DMS153 treated with DMSO at 0.1 percent for 48 hours (cell line): ENCODE data around the gene ADAMTS13.
"Not testable (repeated sequence)": the region's sequence is repeated elsewhere in the genome, so short reads cannot be mapped to it uniquely, and the experiment has no call there.

Source experiments
- DNase-seq: peaks from one replicate; lab custom pipeline; 2025; ENCODE audit not compliant: unreplicated experiment; lab: John Stamatoyannopoulos, UW

The ADAMTS13 gene

DNA sequence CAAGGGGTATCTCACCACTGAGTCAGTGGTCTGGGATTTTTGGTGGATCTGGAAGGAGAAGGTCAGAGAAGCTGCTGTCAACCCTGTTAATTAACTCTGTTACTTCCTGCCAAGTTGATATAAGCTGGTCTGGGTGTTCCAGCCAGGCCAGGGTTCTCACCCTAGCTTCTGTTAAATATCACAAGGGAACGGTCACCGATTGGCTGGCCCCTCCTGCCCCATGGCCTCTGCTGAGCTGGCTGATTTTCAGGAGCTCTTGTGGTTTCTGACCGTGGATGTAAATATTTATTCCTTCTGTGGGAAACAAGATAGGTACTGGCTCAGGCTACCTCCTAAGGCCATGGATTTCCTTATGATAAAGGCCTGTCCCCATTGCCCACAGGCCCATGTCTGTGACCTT lies 1.0 kb downstream of the ADAMTS13 start:
- DNase-seq = no peak

DNA sequence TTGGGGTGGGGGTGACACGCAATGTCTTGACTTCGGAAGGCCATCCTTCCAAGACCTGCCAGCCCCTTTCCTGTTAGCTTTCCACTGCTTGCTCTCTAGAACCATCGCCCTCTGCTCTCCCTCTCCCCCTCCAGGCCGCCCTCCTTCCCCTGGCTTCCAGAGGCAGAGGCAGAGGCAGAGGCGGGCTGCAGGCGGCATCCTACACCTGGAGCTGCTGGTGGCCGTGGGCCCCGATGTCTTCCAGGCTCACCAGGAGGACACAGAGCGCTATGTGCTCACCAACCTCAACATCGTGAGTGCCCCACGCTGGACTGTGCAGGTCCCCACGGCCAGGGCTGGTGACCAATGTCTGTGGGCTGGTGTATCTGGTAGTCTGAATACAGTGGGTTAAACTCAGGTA lies 2.0 kb downstream of the ADAMTS13 start:
- DNase-seq = no peak

DNA sequence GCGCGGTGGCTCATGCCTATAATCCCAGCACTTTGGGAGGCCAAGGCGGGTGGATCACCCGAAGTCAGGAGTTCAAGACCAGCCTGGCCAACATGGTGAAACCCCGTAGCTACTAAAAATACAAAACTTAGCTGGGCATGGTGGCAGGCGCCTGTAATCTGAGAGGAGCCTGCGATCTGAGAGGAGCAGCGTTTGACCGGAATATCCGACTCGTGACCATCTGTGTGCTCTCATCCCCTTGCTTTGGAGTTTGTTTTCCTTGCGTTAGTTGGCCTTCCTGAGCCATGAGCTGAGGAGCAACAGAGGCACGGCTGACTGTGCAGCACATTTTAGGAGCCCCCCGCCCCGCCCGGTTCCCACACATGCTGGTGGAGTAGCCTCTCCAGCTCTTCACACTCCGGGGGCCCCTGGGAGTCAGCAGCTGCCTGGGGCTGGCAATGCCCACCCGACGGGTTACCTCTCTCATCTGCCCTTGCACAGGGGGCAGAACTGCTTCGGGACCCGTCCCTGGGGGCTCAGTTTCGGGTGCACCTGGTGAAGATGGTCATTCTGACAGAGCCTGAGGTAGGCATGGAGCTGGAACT lies 3.0 kb downstream of the ADAMTS13 start:
- DNase-seq = no peak

DNA sequence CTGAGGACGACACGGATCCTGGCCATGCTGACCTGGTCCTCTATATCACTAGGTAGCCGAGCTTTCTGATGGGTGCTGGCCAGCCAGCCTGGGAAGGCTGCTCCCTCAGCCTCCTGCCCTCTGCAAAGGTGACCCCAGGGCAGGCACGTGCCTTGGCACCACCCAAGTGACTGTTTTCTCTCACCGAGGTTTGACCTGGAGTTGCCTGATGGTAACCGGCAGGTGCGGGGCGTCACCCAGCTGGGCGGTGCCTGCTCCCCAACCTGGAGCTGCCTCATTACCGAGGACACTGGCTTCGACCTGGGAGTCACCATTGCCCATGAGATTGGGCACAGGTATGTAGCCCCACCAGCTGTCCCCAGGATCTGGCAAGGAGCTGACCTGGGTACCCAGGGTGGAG lies 3.8 kb downstream of the ADAMTS13 start:
- no peak for DNase-seq

DNA sequence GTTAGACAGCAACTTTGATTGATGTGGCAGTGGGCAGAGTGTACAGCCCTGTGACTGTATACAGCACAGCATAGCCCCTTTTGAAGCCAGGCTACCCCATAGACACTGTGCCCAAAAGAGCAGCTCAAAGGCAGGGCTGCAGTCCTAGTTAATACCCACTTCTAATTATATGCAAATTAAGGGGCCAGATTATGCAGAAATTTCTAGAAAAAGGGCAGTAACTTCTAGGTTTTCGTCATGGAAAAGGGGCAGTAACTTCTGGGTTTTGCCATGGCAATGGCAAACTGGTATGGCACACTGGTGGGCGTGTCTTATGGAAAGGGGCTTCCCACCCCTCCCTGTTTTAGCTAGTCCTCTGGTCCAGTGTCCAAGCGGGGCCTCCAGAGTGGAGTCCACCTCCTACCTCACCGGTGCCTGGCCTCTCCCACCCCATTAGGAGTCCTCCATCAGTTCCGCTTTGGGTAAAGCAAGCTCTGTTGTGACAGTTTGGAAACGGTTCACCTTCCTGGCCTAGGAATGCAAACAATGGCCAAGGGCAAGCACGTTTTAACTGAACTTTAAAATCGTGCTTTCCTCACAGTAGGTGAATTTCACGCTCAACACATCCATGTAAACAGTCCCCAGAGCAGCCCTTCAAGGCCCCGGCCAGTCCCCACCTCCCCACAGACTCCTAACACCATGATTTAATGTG lies 5.6 kb downstream of the ADAMTS13 start:
- no peak for DNase-seq

DNA sequence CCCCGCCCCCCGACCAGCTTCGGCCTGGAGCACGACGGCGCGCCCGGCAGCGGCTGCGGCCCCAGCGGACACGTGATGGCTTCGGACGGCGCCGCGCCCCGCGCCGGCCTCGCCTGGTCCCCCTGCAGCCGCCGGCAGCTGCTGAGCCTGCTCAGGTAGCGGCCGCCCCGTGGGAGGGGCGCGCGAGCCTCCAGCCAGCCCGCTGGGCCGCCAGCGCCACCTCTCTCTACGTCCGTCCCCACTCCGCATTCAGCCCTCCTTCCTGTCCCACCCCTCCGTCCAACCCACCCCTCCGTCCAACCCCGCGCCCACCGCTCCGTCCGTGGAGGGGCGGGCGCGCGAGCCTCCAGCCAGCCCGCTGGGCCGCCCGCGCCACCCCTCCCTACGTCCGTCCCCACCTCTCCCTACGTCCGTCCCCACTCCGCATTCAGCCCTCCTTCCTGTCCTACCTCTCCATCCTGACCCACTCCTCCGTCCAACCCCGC lies 6.5 kb downstream of the ADAMTS13 start:
- no peak for DNase-seq

DNA sequence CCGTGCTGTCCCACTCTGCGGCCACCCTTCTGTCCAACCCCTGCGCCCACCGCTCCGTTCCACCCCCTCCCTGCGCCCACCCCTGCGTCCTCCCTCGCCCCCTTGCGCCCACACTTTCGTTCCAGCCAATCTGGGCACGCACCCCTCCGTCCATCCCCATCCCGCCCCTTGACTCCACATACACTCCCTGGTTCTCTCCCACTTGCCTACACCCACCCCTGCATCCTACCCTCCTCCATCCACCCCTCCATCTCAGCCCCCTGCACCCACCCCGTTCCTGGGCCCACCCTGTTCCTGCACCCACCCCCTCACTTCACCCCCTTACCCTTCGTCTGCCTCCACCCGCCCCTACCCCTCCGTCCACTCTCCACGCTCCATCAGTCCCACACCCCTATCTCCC lies 7.0 kb downstream of the ADAMTS13 start:
- DNase-seq = no peak

- no peak for DNase-seq
These were observed 7.5 kb downstream of the ADAMTS13 start for GRCh38 chr9:133429641-133430161.

DNA sequence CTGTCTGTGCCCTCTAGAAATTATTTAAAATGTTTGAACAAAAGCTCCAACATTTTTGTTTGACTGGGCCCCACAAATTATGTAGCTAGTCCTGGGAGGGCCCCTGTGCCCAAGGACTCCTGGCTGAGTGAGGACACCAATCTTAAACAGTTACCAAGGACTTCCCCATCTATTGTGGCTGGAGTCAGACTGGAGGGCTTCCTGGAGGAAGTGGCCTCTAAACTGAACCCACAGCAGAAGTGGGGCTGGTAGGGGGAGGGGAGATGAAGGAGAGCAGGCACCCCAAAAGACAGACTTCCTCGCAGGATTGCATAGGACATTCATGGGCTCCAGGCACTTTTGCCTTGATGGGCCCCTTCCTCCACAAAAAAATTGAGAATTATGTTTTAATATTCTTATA lies 8.1 kb downstream of the ADAMTS13 start:
- DNase-seq = no peak

DNA sequence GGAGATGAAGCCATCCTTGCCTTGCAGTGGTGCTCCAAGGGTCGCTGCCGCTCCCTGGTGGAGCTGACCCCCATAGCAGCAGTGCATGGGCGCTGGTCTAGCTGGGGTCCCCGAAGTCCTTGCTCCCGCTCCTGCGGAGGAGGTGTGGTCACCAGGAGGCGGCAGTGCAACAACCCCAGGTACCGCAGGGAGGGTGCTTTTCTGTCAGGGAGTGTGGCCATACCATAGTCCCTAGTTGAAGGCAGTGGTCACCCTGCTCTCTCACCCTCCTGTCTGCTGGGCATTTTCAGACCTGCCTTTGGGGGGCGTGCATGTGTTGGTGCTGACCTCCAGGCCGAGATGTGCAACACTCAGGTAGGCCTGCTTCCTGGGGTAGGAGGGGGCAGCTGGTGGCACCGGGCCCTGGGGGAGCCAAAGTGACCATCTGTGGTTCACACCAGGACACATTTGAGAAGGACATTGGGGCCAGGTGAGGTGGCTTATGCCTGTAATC lies 11.2 kb downstream of the ADAMTS13 start:
- DNase-seq = no peak

DNA sequence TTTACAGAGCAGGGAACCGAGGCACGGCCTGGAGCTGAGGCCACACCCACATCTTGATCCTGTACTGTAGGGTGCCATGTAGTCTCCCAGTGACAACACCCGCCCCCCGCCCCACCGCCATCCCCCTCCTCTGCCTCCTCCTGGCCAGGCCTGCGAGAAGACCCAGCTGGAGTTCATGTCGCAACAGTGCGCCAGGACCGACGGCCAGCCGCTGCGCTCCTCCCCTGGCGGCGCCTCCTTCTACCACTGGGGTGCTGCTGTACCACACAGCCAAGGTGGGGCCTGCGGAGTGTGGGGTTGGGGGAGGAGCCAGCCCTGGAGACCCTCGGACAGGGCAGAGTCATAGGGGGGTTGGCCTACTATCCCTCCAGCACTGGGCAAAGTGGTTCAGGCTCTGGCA lies 14.5 kb downstream of the ADAMTS13 start:
- DNase-seq = no peak

- no peak for DNase-seq
These were observed 15.8 kb downstream of the ADAMTS13 start for GRCh38 chr9:133437753-133438531.

DNA sequence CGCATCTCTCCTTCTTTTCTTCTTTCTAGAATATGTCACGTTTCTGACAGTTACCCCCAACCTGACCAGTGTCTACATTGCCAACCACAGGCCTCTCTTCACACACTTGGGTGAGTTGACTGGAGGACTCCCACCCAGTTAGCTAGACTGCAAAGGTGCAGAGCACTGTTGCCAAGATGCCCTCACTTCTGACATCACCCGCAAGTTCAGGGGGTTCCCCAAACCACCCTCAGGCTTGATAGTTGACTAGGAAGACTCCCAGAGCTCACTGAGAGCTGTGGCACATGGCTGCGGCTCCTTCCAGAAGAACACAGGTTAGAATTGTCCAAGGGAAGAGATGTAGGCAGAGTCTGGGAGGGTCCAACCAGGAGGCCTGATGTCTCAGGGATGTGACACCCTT lies 17.2 kb downstream of the ADAMTS13 start:
- no peak for DNase-seq

DNA sequence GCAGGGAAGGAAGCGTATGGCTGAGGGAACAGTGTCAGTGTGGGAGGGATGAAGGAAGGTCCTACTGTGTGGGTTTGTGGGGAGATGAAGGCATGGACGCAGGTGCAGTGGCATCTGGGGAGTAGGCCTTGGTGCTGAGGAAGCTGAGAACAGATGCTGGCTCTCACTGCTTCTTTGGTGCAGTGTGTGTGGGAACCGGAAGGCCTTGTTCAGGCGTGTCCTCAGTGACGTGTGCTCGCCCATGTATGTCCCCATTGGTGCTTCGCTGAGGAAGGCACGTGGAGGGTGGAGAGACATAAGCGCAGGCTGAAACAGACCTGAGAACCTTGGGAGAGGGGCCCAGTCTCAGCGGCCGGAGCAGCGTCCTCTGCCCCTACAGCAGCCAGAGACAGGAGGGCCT lies 18.7 kb downstream of the ADAMTS13 start:
- no peak for DNase-seq

- no peak for DNase-seq
These were observed 19.4 kb downstream of the ADAMTS13 start for GRCh38 chr9:133441571-133441970.

DNA sequence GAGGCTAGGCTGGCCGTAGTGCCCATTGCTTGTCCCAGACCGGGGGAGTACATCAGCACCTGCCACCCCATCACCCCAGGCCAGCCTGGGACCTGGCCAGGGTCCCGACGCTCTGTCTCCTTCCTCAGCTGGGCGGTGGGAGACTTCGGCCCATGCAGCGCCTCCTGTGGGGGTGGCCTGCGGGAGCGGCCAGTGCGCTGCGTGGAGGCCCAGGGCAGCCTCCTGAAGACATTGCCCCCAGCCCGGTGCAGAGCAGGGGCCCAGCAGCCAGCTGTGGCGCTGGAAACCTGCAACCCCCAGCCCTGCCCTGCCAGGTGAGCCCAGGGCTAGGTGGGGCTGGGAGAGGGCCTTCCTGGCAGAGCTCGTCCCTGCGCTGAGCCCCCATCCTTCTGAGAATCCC lies 21.1 kb downstream of the ADAMTS13 start:
- DNase-seq = no peak

GRCh38 chr9:133443982-133444381 lies 21.8 kb downstream of the ADAMTS13 start:
- DNase-seq = no peak

- DNase-seq = no peak
These were observed 23.3 kb downstream of the ADAMTS13 start for GRCh38 chr9:133445293-133445969.

- DNase-seq = no peak
These were observed 26.4 kb downstream of the ADAMTS13 start for GRCh38 chr9:133448487-133448972.

- DNase-seq = no peak
These were observed 27.6 kb downstream of the ADAMTS13 start for GRCh38 chr9:133449760-133450159.

DNA sequence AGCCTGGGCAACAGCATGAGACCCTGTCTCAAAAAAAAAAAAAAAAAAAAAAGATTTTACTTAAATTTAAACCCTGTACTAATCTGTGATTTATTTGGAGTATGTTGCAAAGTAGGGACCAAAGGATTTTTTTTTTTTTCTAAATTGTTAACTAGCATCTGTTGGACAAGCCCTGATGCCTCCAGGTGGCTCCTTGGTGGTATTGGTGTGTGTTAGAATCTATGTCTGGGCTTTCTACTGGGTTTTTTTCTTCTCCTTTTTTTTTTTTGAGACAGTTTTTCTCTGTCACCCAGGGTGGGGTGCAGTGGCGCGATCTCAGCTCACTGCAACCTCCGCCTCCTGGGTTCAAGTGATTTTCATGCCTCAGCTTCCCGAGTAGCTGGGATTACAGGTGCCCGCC lies 29.7 kb downstream of the ADAMTS13 start:
- DNase-seq = not testable (repeated sequence)
